ENCODE results near the gene WNT9A.
"Not testable (repeated sequence)": the region's sequence is repeated elsewhere in the genome, so short reads cannot be mapped to it uniquely, and the experiment has no call there.

DNA sequence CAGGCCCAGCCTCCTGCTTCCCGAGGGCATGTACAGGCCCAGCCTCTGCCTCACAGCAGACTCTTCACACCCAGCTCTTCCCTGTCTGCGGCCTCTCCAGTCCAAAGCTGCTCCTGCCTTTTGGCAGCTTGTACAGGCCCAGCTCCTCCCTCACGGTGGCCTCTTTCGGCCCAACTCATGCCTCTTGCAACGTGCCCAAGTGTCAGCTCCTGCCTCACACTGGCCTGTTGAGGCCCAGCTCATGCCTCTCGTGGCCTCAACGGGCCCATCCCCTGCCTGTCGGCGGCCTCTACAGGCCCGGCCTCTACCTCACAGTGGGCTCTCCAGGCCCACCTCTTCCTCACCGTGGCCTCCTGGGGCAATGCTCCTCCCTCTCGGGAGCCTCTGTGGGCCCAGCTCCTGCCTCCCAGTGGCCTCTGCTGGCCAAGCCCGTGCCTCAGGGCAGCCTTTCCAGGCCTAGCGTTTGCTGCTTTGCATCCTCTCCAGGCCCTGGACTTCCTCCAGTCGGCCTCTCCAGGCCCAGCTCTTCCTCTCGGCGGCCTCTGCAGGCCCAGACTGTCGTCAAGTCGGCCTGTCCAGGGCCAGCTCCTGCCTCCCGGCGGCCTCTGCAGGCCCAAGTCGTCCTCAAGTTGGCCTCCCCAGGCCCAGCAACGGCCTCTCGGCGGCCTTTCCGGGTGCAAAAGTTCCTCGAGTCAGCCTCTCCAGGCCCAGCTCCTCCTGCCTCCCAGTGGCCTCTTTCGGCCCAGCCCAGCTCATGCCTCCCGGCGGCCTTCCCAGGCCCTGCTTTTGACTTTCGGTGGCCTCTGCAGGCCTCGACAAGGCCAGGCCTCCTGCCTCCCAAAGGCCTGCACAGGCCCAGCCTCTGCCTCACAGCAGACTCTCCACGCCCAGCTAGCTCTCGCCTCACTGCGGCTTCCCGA, 22.6 kb upstream of the WNT9A start:
- TF ChIP-seq, protein P1, sequence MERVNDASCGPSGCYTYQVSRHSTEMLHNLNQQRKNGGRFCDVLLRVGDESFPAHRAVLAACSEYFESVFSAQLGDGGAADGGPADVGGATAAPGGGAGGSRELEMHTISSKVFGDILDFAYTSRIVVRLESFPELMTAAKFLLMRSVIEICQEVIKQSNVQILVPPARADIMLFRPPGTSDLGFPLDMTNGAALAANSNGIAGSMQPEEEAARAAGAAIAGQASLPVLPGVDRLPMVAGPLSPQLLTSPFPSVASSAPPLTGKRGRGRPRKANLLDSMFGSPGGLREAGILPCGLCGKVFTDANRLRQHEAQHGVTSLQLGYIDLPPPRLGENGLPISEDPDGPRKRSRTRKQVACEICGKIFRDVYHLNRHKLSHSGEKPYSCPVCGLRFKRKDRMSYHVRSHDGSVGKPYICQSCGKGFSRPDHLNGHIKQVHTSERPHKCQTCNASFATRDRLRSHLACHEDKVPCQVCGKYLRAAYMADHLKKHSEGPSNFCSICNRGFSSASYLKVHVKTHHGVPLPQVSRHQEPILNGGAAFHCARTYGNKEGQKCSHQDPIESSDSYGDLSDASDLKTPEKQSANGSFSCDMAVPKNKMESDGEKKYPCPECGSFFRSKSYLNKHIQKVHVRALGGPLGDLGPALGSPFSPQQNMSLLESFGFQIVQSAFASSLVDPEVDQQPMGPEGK (CRISPR knock-in tag; IDR thresholded peaks at IDR 0.05; ENCODE audit: borderline replicate concordance), result not testable (repeated sequence)
- TF ChIP-seq GLIS3 (CRISPR knock-in tag; IDR thresholded peaks at IDR 0.05); PPARA (CRISPR knock-in tag; IDR thresholded peaks at IDR 0.05; ENCODE audit: borderline replicate concordance); ISL1 (CRISPR knock-in tag; IDR thresholded peaks at IDR 0.05); ARNTL (CRISPR knock-in tag; IDR thresholded peaks at IDR 0.05; ENCODE audit: borderline replicate concordance, low read depth); ZFP30 (CRISPR knock-in tag; IDR thresholded peaks at IDR 0.05); ZFP3 (CRISPR knock-in tag; IDR thresholded peaks at IDR 0.05); TOX (CRISPR knock-in tag; IDR thresholded peaks at IDR 0.05; ENCODE audit: borderline replicate concordance); SNAI2 (CRISPR knock-in tag; IDR thresholded peaks at IDR 0.05); ZC3H10 (CRISPR knock-in tag; IDR thresholded peaks at IDR 0.05): not testable (repeated sequence)
- TF ChIP-seq, protein P2, sequence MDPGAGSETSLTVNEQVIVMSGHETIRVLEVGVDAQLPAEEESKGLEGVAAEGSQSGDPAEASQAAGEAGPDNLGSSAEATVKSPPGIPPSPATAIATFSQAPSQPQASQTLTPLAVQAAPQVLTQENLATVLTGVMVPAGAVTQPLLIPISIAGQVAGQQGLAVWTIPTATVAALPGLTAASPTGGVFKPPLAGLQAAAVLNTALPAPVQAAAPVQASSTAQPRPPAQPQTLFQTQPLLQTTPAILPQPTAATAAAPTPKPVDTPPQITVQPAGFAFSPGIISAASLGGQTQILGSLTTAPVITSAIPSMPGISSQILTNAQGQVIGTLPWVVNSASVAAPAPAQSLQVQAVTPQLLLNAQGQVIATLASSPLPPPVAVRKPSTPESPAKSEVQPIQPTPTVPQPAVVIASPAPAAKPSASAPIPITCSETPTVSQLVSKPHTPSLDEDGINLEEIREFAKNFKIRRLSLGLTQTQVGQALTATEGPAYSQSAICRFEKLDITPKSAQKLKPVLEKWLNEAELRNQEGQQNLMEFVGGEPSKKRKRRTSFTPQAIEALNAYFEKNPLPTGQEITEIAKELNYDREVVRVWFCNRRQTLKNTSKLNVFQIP (CRISPR knock-in tag; IDR thresholded peaks at IDR 0.05; ENCODE audit: borderline replicate concordance, low read depth), result not testable (repeated sequence)
- TF ChIP-seq, protein P3, sequence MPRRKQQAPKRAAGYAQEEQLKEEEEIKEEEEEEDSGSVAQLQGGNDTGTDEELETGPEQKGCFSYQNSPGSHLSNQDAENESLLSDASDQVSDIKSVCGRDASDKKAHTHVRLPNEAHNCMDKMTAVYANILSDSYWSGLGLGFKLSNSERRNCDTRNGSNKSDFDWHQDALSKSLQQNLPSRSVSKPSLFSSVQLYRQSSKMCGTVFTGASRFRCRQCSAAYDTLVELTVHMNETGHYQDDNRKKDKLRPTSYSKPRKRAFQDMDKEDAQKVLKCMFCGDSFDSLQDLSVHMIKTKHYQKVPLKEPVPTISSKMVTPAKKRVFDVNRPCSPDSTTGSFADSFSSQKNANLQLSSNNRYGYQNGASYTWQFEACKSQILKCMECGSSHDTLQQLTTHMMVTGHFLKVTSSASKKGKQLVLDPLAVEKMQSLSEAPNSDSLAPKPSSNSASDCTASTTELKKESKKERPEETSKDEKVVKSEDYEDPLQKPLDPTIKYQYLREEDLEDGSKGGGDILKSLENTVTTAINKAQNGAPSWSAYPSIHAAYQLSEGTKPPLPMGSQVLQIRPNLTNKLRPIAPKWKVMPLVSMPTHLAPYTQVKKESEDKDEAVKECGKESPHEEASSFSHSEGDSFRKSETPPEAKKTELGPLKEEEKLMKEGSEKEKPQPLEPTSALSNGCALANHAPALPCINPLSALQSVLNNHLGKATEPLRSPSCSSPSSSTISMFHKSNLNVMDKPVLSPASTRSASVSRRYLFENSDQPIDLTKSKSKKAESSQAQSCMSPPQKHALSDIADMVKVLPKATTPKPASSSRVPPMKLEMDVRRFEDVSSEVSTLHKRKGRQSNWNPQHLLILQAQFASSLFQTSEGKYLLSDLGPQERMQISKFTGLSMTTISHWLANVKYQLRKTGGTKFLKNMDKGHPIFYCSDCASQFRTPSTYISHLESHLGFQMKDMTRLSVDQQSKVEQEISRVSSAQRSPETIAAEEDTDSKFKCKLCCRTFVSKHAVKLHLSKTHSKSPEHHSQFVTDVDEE (CRISPR knock-in tag; IDR thresholded peaks at IDR 0.05), result not testable (repeated sequence)
